ENCODE data around the gene PPIL6. TPM values are rescaled to one million over a fixed set of nuclear protein-coding genes. Genes with fewer than 3 reads are reported as not detected.

Gene PPIL6
- total and polyA plus RNA-seq, 7 donors: 1.1 to 3.9 (median 2.2) TPM

GRCh38 chr6:109389650-109390274 is 50.7 kb downstream of the PPIL6 start:
- H3K27ac ChIP-seq: no peak overlapping the region
- no peaks in the 10 kb centered on the region for H3K9me3 ChIP-seq
- no peak for DNase-seq
- no peak for TF ChIP-seq CTCF (IDR thresholded peaks at IDR 0.05)
- H3K36me3 ChIP-seq (ENCODE audit: insufficient read depth in 1 of 2, low read depth in 1 of 2): no peaks in the 10 kb centered on the region
- 51 to 59% (median 53%) methylated on average over 6 of the region's 6 CpGs for WGBS, 3 donors
- H3K27me3 ChIP-seq (ENCODE audit: insufficient read depth in 3 of 3, low read length in 2 of 3): no peaks in the 10 kb centered on the region
- intact Hi-C loops (cut with DNase I): loop anchor here (5.0 to 10.0 kb wide), 2 partner anchors 53 to 845 kb away; partner anchors contain the start of genes PPIL6 (in 1 of the 2) and SMPD2 (in 1 of the 2)
- no peak overlapping the region for H3K4me3 ChIP-seq
- peaks cover 8% of the 10 kb centered on the region for H3K4me1 ChIP-seq
- no peak for ATAC-seq

GRCh38 chr6:109388265-109388664 is 52.2 kb downstream of the PPIL6 start:
- Histone ChIP-seq H3K36me3 (ENCODE audit: insufficient read depth in 1 of 2, low read depth in 1 of 2) (no peaks in the 10 kb centered on the region), H3K27me3 (ENCODE audit: insufficient read depth in 3 of 3, low read length in 2 of 3) (no peaks in the 10 kb centered on the region), H3K27ac (no peak overlapping the region), H3K9me3 (no peaks in the 10 kb centered on the region), H3K4me1 (peaks cover 15% of the 10 kb centered on the region), H3K4me3 (no peak overlapping the region)
- TF ChIP-seq CTCF (IDR thresholded peaks at IDR 0.05): no peak
- intact Hi-C loops (cut with DNase I): loop anchor here (5.0 to 10.0 kb wide), 2 partner anchors 54 to 843 kb away; partner anchors contain the start of genes PPIL6 (in 1 of the 2) and SMPD2 (in 1 of the 2)
- no peak for ATAC-seq
- WGBS, 3 donors: 96 to 100% (median 98%) methylated on average over 1 of the region's 1 CpG
- DNase-seq: no peak

- no peak for TF ChIP-seq CTCF (IDR thresholded peaks at IDR 0.05)
- Histone ChIP-seq H3K27me3 (ENCODE audit: insufficient read depth in 3 of 3, low read length in 2 of 3) (no peaks in the 10 kb centered on the region), H3K4me1 (peaks cover 28% of the 10 kb centered on the region), H3K27ac (peak overlapping the region; percentile 99), H3K36me3 (ENCODE audit: insufficient read depth in 1 of 2, low read depth in 1 of 2) (peaks cover 7 to 8% of the 10 kb centered on the region in 2 donors), H3K4me3 (peak overlapping the region; percentile 87), H3K9me3 (no peaks in the 10 kb centered on the region)
- 12 to 16% (median 14%) methylated on average over 5 of the region's 5 CpGs for WGBS, 3 donors
- intact Hi-C loops (cut with DNase I): loop anchor here (2.0 to 10.0 kb wide), 5 partner anchors 81 to 839 kb away; partner anchors contain the start of gene SESN1 (in 1 of the 2)
- no peak for DNase-seq
- ATAC-seq: no peak
Measured at GRCh38 chr6:109383438-109383940, 56.9 kb downstream of the PPIL6 start.

GRCh38 chr6:109382576-109383437 is 57.6 kb downstream of the PPIL6 start:
- peaks cover 35% of the 10 kb centered on the region for H3K4me1 ChIP-seq
- WGBS, 3 donors: 0 to 1% (median 0%) methylated on average over 42 of the region's 42 CpGs
- intact Hi-C loops (cut with DNase I): loop anchor here (2.0 to 10.0 kb wide), 5 partner anchors 81 to 838 kb away; partner anchors contain the start of gene SESN1 (in 1 of the 2)

More at GRCh38 chr6:109382576-109383437, 57.6 kb downstream of the PPIL6 start:
- no peaks in the 10 kb centered on the region for H3K9me3 ChIP-seq
- peak; percentile 53 for TF ChIP-seq CTCF (IDR thresholded peaks at IDR 0.05)
- ATAC-seq (peak; percentile 88 to 89 (median 89)), DNase-seq (peak; percentile 93 to 97)
- H3K27me3 ChIP-seq (ENCODE audit: insufficient read depth in 3 of 3, low read length in 2 of 3): no peaks in the 10 kb centered on the region
- peaks cover 12 to 14% of the 10 kb centered on the region in 2 donors for H3K36me3 ChIP-seq (ENCODE audit: insufficient read depth in 1 of 2, low read depth in 1 of 2)
- H3K27ac ChIP-seq: peak overlapping the region; percentile 99
- peak overlapping the region; percentile 87 for H3K4me3 ChIP-seq

All from psoas muscle (tissue), 8 donors.